ENCODE data around the gene LBHD2. TPM values are rescaled to one million over a fixed set of nuclear protein-coding genes. Genes with fewer than 3 reads are reported as not detected.

LBHD2 gene
- total and polyA plus RNA-seq, 9 donors = 0.47 TPM; not detected in 8

GRCh38 chr14:103057028-103057371 lies 27.0 kb upstream of the LBHD2 start:
- Histone ChIP-seq H3K4me3 (peak overlapping the region; percentile 96), H3K36me3 (no peaks in the 10 kb centered on the region), H3K27ac (peak overlapping the region; percentile 62 to 88), H3K4me1 (ENCODE audit: insufficient read depth) (peaks cover 12% of the 10 kb centered on the region), H3K9me3 (no peaks in the 10 kb centered on the region), H3K27me3 (no peaks in the 10 kb centered on the region)
- 0% methylated on average over 14 to 53 of the region's 53 CpGs for WGBS, 3 donors
- intact Hi-C loops (cut with DNase I) = no loop called here
- TF ChIP-seq, protein P1, sequence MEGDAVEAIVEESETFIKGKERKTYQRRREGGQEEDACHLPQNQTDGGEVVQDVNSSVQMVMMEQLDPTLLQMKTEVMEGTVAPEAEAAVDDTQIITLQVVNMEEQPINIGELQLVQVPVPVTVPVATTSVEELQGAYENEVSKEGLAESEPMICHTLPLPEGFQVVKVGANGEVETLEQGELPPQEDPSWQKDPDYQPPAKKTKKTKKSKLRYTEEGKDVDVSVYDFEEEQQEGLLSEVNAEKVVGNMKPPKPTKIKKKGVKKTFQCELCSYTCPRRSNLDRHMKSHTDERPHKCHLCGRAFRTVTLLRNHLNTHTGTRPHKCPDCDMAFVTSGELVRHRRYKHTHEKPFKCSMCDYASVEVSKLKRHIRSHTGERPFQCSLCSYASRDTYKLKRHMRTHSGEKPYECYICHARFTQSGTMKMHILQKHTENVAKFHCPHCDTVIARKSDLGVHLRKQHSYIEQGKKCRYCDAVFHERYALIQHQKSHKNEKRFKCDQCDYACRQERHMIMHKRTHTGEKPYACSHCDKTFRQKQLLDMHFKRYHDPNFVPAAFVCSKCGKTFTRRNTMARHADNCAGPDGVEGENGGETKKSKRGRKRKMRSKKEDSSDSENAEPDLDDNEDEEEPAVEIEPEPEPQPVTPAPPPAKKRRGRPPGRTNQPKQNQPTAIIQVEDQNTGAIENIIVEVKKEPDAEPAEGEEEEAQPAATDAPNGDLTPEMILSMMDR (IDR thresholded peaks at IDR 0.05) = no peak
- no peak for TF ChIP-seq EP300 (IDR thresholded peaks at IDR 0.05)
- TF ChIP-seq POLR2A (IDR thresholded peaks at IDR 0.05) = no peak
- peak in 4 of 5 donors; percentile 36 to 67 (median 48) for DNase-seq

DNA sequence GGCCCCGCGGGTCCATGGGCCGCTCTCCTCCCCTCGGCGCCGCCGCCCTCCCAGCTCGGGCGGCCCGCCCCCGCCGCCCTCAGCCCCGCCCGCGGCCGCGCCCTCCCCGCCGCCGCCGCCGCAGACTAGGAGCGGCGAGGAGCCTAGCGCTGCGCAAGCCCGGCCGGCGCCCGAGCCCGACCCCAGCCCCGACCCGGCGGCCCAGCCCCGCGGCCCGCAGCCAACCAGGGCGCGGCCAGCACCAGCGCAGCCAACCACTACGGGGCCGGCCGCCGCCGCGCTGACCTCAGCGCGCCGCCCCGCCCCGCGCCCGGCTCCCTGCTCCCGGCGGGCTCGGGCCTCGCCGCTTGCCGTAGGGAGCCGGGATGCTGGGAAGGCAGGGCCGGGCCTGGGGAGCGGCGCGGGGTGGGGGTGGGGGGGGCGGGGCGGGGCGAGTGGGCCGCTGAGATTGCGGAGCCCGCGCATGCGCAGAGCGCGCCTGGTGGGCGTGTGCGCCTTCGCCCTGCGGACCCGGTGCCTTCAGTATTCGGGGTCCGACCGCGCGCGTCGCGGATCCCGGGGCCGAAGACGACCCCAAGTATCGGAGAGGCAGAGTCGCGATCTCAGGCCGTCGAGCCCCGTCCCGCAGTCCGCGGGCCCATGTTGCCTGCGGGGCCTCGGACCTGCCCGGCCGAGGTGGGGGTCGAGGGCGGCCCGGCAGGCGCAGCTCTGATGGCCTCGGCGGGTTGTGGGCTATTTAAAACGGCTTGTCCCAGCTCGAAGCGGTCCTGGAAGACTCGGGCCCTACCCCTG lies 26.4 kb upstream of the LBHD2 start, which contains the start of gene CDC42BPB:
Gene CDC42BPB, minus strand, starts transcription at position 178 of the 792 bp plus-strand sequence. CDS start 376 bp downstream, outside the sequence.
- intact Hi-C loops (cut with DNase I) = no loop called here
- peak within 1 kb of the TSS; percentile 96 for H3K4me3 ChIP-seq
- H3K4me1 ChIP-seq (ENCODE audit: insufficient read depth) = peaks cover 12% of the 10 kb centered on the region
- WGBS, 3 donors = 0% methylated on average over 31 to 110 of the region's 113 CpGs
- peak; percentile 15 for TF ChIP-seq POLR2A (IDR thresholded peaks at IDR 0.05)
- TF ChIP-seq, protein P1 (IDR thresholded peaks at IDR 0.05) = no peak
- H3K36me3 ChIP-seq = no peaks in the 10 kb centered on the region
- H3K27me3 ChIP-seq = no peaks in the 10 kb centered on the region
- peak; percentile 89 to 93 (median 92) for DNase-seq
- peak within 1 kb of the TSS; percentile 62 to 88 for H3K27ac ChIP-seq
- H3K9me3 ChIP-seq = no peaks in the 10 kb centered on the region

DNA sequence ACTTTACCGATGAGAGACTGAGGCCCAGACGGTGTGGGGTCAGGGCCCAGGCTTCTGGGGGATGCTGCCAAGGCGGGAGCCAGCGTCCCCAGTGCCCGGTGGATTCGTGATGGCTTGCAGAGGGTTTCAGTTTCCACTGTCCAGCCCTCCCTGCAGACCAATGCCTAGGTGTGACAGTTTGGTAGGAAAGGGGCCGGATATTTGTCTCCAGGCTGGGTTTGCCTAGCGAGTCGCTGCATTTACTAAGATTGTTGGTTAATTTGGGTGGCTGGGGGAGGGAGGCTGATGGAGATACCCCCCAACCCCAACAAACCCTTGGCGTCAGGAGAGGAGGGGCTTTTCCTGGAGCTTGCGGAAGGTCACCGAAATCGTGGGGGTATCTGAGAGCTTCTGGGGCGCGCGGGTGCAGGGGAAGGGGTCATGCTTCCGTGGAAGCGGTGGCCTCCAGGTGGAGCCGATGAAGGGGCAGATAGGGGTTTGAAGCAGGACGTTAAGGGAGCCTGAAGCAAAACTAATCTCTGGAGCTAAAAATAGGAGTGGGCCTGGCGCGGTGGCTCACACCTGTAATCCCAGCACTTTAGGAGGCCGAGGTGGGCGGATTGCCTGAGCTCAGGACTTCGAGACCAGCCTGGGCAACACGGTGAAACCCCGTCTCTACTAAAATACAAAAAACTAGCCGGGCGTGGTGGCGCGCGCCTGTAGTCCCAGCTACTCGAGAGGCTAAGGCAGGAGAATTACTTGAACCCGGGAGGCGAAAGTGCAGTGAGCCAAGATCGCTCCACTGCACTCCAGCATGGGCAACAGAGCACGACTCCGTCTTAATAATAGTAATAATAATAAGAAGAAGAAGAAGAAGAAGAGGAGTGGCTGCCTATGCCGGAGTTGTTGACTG lies 25.6 kb upstream of the LBHD2 start:
- 35 to 41% (median 39%) methylated on average over 39 of the region's 39 CpGs for WGBS, 3 donors
- TF ChIP-seq, protein P1 (IDR thresholded peaks at IDR 0.05) = no peak
- TF ChIP-seq EP300 (IDR thresholded peaks at IDR 0.05) = no peak
- no peak for TF ChIP-seq POLR2A (IDR thresholded peaks at IDR 0.05)
- no peaks in the 10 kb centered on the region for H3K27me3 ChIP-seq
- peak overlapping the region; percentile 96 for H3K4me3 ChIP-seq
- H3K9me3 ChIP-seq = no peaks in the 10 kb centered on the region
- H3K27ac ChIP-seq = peak overlapping the region; percentile 60 to 62
- peaks cover 12% of the 10 kb centered on the region for H3K4me1 ChIP-seq (ENCODE audit: insufficient read depth)
- H3K36me3 ChIP-seq = no peaks in the 10 kb centered on the region
- intact Hi-C loops (cut with DNase I) = no loop called here
- peak in 2 of 5 donors; percentile 30 to 53 for DNase-seq

DNA sequence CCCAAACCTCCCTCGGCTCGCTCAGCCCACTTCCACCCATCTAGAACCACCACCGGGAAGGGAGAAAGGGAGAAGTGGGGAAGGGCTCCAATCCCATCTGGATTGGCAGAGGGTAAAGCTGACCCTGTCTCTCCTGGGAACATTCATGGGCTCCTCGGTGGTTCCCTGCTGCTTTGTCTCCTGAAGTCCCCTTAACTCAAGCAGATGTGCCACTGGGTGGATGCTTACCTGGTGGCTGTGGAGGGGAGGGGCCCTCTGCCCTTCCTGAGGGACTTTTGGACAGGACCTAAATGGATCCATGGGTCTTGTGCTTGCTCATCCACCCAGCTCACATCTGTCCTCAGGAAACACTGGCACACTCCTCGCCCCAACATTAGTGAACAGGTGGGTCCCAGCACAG lies 24.5 kb upstream of the LBHD2 start:
- H3K36me3 ChIP-seq = no peaks in the 10 kb centered on the region
- 75 to 76% (median 76%) methylated on average over 5 of the region's 5 CpGs for WGBS, 3 donors
- no peaks in the 10 kb centered on the region for H3K27me3 ChIP-seq
- no peak overlapping the region for H3K27ac ChIP-seq
- intact Hi-C loops (cut with DNase I) = no loop called here
- no peak for DNase-seq
- H3K4me1 ChIP-seq (ENCODE audit: insufficient read depth) = peaks cover 12% of the 10 kb centered on the region
- H3K4me3 ChIP-seq = no peak overlapping the region
- TF ChIP-seq, protein P1 (IDR thresholded peaks at IDR 0.05) = no peak
- TF ChIP-seq POLR2A (IDR thresholded peaks at IDR 0.05) (no peak), EP300 (IDR thresholded peaks at IDR 0.05) (no peak)
- H3K9me3 ChIP-seq = no peaks in the 10 kb centered on the region
